ENCODE results near the gene PIAS1. TPM values are rescaled to one million over a fixed set of nuclear protein-coding genes. Genes with fewer than 3 reads are reported as not detected.

PIAS1 gene
- total RNA-seq, 1 experiment from 2014 or later, result 25.9 TPM

DNA sequence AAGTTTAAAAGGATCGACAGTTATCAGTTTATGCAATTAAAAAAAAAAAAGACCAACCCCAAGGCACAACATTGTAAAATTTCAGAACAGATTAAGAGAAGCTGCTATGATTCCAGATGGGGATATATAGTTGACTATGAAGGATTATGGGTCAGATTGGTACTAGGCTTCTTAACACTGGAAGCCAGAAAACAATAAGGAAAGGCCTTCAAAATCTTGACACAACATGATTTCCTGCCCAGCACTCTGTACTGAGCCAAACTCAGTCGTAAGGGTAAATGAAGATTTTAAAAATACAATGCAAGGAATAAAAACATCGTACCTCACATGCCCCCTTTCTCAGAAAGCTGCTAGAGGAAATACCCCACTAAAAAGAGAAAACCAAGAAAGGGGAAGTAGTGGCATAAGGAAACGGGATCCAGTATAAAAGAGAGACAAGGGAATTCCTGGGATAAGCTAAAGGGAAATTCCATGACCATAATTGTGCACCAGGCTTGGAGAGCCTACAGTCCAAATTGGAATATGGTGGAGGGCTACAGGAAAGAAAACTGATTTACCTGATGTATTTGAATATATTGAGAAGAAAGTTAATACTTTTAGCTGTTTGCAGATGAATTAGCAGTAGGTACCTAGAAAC, 27.9 kb downstream of the PIAS1 start:
- Histone ChIP-seq H3K9me2 (ENCODE audit: insufficient read depth) (no peaks in the 10 kb centered on the region), H3K27me3 (ENCODE audit: insufficient read depth, low read length) (no peaks in the 10 kb centered on the region), H4K20me1 (ENCODE audit: insufficient read depth) (peaks cover 9% of the 10 kb centered on the region), H3K4me3 (replicated peaks in 1 of 2; ENCODE audit: low read depth in 1 of 2, low read length in 2 of 2) (no peak overlapping the region), H3K9me3 (ENCODE audit: control insufficient read depth in 1 of 2, insufficient read depth in 1 of 2, low read depth in 1 of 2, low read length in 2 of 2) (no peaks in the 10 kb centered on the region), H3K27ac (ENCODE audit: low read depth, low read length) (no peak overlapping the region), H3K79me2 (ENCODE audit: insufficient read depth, low read length) (peaks cover 98% of the 10 kb centered on the region), H3K4me1 (ENCODE audit: control insufficient read depth in 1 of 2, insufficient read depth in 2 of 2, low read length in 2 of 2) (no peaks in the 10 kb centered on the region), H3K36me3 (ENCODE audit: control insufficient read depth in 1 of 2, insufficient read depth in 2 of 2, low read length in 2 of 2) (peaks cover 0 to 4% of the 10 kb centered on the region in 2 experiments; a peak in 2 of 4 replicates), H2AFZ (ENCODE audit: low read depth, low read length, poor library complexity, severe bottlenecking) (no peak overlapping the region), H3K9ac (ENCODE audit: low read length) (no peak overlapping the region), H3K4me2 (ENCODE audit: low read length) (no peak overlapping the region)
- DNase-seq (ENCODE audit: low read depth, low spot score) (no peak), ATAC-seq (no peak)
- no peak for TF ChIP-seq EGR1 (IDR thresholded peaks at IDR 0.05; ENCODE audit: low read depth)
- TF ChIP-seq POLR2A (IDR thresholded peaks at IDR 0.05; ENCODE audit: borderline replicate concordance, extremely low read depth, insufficient read depth, insufficient read length), result no peak
- no peak for TF ChIP-seq CBX3 (IDR thresholded peaks at IDR 0.05; ENCODE audit: low read depth)
- no peak for TF ChIP-seq TCF7L2 (IDR thresholded peaks at IDR 0.05; ENCODE audit: borderline replicate concordance, extremely low read depth, insufficient read depth, insufficient read length)
- no peak for TF ChIP-seq FOSL1 (IDR thresholded peaks at IDR 0.05; ENCODE audit: low read depth)
- TF ChIP-seq, protein P1, sequence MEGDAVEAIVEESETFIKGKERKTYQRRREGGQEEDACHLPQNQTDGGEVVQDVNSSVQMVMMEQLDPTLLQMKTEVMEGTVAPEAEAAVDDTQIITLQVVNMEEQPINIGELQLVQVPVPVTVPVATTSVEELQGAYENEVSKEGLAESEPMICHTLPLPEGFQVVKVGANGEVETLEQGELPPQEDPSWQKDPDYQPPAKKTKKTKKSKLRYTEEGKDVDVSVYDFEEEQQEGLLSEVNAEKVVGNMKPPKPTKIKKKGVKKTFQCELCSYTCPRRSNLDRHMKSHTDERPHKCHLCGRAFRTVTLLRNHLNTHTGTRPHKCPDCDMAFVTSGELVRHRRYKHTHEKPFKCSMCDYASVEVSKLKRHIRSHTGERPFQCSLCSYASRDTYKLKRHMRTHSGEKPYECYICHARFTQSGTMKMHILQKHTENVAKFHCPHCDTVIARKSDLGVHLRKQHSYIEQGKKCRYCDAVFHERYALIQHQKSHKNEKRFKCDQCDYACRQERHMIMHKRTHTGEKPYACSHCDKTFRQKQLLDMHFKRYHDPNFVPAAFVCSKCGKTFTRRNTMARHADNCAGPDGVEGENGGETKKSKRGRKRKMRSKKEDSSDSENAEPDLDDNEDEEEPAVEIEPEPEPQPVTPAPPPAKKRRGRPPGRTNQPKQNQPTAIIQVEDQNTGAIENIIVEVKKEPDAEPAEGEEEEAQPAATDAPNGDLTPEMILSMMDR (IDR thresholded peaks at IDR 0.05 in 2 of 3, conservative IDR thresholded peaks at IDR 0.05 in 1 of 3; ENCODE audit: borderline replicate concordance in 1 of 3, insufficient read depth in 1 of 3, low read depth in 2 of 3, low read length in 2 of 3), result no peak
- TF ChIP-seq ZNF274 (IDR thresholded peaks at IDR 0.05; ENCODE audit: low read depth, low read length), result no peak
- TF ChIP-seq YY1 (IDR thresholded peaks at IDR 0.05; ENCODE audit: extremely low read depth, insufficient replicate concordance, low read depth, low read length), result no peak
- TF ChIP-seq, protein P2, sequence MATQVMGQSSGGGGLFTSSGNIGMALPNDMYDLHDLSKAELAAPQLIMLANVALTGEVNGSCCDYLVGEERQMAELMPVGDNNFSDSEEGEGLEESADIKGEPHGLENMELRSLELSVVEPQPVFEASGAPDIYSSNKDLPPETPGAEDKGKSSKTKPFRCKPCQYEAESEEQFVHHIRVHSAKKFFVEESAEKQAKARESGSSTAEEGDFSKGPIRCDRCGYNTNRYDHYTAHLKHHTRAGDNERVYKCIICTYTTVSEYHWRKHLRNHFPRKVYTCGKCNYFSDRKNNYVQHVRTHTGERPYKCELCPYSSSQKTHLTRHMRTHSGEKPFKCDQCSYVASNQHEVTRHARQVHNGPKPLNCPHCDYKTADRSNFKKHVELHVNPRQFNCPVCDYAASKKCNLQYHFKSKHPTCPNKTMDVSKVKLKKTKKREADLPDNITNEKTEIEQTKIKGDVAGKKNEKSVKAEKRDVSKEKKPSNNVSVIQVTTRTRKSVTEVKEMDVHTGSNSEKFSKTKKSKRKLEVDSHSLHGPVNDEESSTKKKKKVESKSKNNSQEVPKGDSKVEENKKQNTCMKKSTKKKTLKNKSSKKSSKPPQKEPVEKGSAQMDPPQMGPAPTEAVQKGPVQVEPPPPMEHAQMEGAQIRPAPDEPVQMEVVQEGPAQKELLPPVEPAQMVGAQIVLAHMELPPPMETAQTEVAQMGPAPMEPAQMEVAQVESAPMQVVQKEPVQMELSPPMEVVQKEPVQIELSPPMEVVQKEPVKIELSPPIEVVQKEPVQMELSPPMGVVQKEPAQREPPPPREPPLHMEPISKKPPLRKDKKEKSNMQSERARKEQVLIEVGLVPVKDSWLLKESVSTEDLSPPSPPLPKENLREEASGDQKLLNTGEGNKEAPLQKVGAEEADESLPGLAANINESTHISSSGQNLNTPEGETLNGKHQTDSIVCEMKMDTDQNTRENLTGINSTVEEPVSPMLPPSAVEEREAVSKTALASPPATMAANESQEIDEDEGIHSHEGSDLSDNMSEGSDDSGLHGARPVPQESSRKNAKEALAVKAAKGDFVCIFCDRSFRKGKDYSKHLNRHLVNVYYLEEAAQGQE (IDR thresholded peaks at IDR 0.05; ENCODE audit: low read depth), result no peak
- TF ChIP-seq SP1 (IDR thresholded peaks at IDR 0.05; ENCODE audit: low read depth), result no peak
- TF ChIP-seq MAX (IDR thresholded peaks at IDR 0.05), result no peak
- TF ChIP-seq EZH2 (IDR thresholded peaks at IDR 0.05), result no peak
- TF ChIP-seq EZH2phosphoT487 (IDR thresholded peaks at IDR 0.05; ENCODE audit: borderline replicate concordance), result no peak
- no peak for TF ChIP-seq CEBPB (IDR thresholded peaks at IDR 0.05; ENCODE audit: low read depth)
- CTCF ChIA-PET, result no interaction called here
- intact Hi-C loops (cut with micrococcal nuclease), result no loop called here
- RAD21 ChIA-PET (ENCODE audit: low non-redundant PET in 1 of 2, low total read pairs in 2 of 2, uncharacterized antibody in 2 of 2, unreplicated experiment in 2 of 2), result no interaction called here
- POLR2A ChIA-PET, result no interaction called here
- no TSS peak for BruUV-seq (replicated peaks)

Measured in HCT116 (cell line).